T-cell (primary cell): ENCODE data around the gene DPYD. TPM values are rescaled to one million over a fixed set of nuclear protein-coding genes. Genes with fewer than 3 reads are reported as not detected.

ENCODE experiments used
- ATAC-seq, 4 experiments: fragments of 200-7000 bp in 3 of 4; fragments of 150-1000 bp in 1 of 4; cut with Tn5 transposase; replicated peaks in 1 of 4; 1 replicate in 3 of 4; 2 replicates in 1 of 4; pipeline ENCODE4 v1.10.0; 2021; ENCODE audit warnings: moderate library complexity in 3 of 4, mild to moderate bottlenecking in 2 of 4, moderate number of reproducible peaks in 1 of 4
- CTCF ChIA-PET, 2 donors: fragments of 300-600 bp; sonication (Branson Sonifier 250); formaldehyde crosslinking; loops; one replicate each; lab custom pipeline; 2022; ENCODE audit warnings: antibody characterized with exemption in 2 of 2; lab: Charles Lee
- POLR2A ChIA-PET, 2 donors: fragments of 300-600 bp; sonication (Branson Sonifier 250); formaldehyde crosslinking; loops; one replicate each; lab custom pipeline; 2022; ENCODE audit warnings: antibody characterized with exemption in 2 of 2; lab: Charles Lee
- DNase-seq, 35 experiments: peaks; one replicate each; pipeline versions ENCODE4 v3.0.0 to v3.0.0-alpha.2; 2013 to 2023
- H3K27ac ChIP-seq: one replicate; pipeline ENCODE4 v1.5.1; 2013; ENCODE audit warnings: low read length
- H3K27me3 ChIP-seq, 2 experiments: replicated peaks in 1 of 2; 1 replicate in 1 of 2; 2 replicates in 1 of 2; pipeline versions ENCODE4 v1.6.1 to v1.7.0; 2013; ENCODE audit warnings: low read length in 1 of 2, mixed read lengths in 1 of 2; ENCODE audit not compliant: control insufficient read depth in 2 of 2, insufficient read depth in 2 of 2; ENCODE audit errors: extremely low read depth in 1 of 2
- H3K36me3 ChIP-seq, 2 donors: 1 replicate in 1 of 2; 2 replicates in 1 of 2; pipeline versions ENCODE4 v1.6.1 to v1.7.0; 2013; ENCODE audit warnings: low read length in 1 of 2; ENCODE audit not compliant: control insufficient read depth in 2 of 2, insufficient read depth in 1 of 2; ENCODE audit errors: extremely low read depth in 1 of 2
- H3K4me1 ChIP-seq, 2 experiments: 1 replicate in 1 of 2; 2 replicates in 1 of 2; pipeline versions ENCODE4 v1.6.1 to v1.7.0; 2013; ENCODE audit warnings: low read length in 2 of 2, mixed read lengths in 1 of 2; ENCODE audit not compliant: insufficient read depth in 2 of 2, control insufficient read depth in 1 of 2; ENCODE audit errors: extremely low read depth in 1 of 2
- H3K4me3 ChIP-seq, 2 donors: 1 replicate in 1 of 2; 2 replicates in 1 of 2; pipeline versions ENCODE4 v1.5.1 to v1.7.0; 2013; ENCODE audit warnings: mild to moderate bottlenecking in 2 of 2, low read length in 1 of 2, moderate library complexity in 1 of 2; ENCODE audit not compliant: control insufficient read depth in 1 of 2; ENCODE audit errors: extremely low read depth in 1 of 2
- H3K9me3 ChIP-seq: 2 replicates; pipeline ENCODE4 v1.7.0; 2013
- H3K27ac Mint-ChIP-seq, 2 donors: one replicate each; pipeline ENCODE4 v1.8.0; 2020 to 2021; ENCODE audit warnings: mild to moderate bottlenecking in 2 of 2, mixed read lengths in 2 of 2
- H3K27me3 Mint-ChIP-seq, 2 donors: one replicate each; pipeline ENCODE4 v1.8.0; 2021 to 2022; ENCODE audit warnings: mixed read lengths in 2 of 2
- H3K36me3 Mint-ChIP-seq: one replicate; pipeline ENCODE4 v1.8.0; 2021; ENCODE audit warnings: mixed read lengths
- H3K4me1 Mint-ChIP-seq, 3 donors: one replicate each; pipeline ENCODE4 v1.8.0; 2020 to 2022; ENCODE audit warnings: mixed read lengths in 3 of 3, mild to moderate bottlenecking in 1 of 3
- H3K4me3 Mint-ChIP-seq, 3 donors: one replicate each; pipeline ENCODE4 v1.8.0; 2020 to 2022; ENCODE audit warnings: mild to moderate bottlenecking in 3 of 3, mixed read lengths in 3 of 3, moderate library complexity in 3 of 3
- H3K9me3 Mint-ChIP-seq, 3 donors: one replicate each; pipeline ENCODE4 v1.8.0; 2020 to 2022; ENCODE audit warnings: mixed read lengths in 3 of 3
- WGBS: methylation state at CpG from one replicate; pipeline ENCODE4 v1.1.5; 2013; ENCODE audit warnings: missing lambda C conversion rate; ENCODE audit not compliant: insufficient coverage; 5-methylcytosine and 5-hydroxymethylcytosine counted together
- total RNA-seq, 35 experiments: library from RNA in 6 of 35; stranded (reverse) in 6 of 35; fragments of 120-200 nt in 1 of 35; gene quantifications; one replicate each; pipeline versions ENCODE4 v1.2.1 to v1.2.4 and lab custom pipeline; 2013 to 2026

Gene DPYD
- total RNA-seq, 5 donors from 2014 or later (not counting 1 experiment from before 2014, with no cell fraction given) = 39.1 to 74.1 (median 47.8) TPM

- Histone ChIP-seq H3K4me3 (no peak overlapping the region), H3K4me1 (no peaks in the 10 kb centered on the region), H3K27me3 (no peaks in the 10 kb centered on the region), H3K36me3 (peaks cover 0 to 9% of the 10 kb centered on the region in 2 donors), H3K9me3 (no peaks in the 10 kb centered on the region), H3K27ac (no peak overlapping the region)
- Mint-ChIP-seq H3K36me3 (peaks cover 54% of the 10 kb centered on the region), H3K9me3 (peaks cover 0 to 9% (median 5%) of the 10 kb centered on the region in 3 donors), H3K27ac (no peak overlapping the region), H3K4me3 (no peak overlapping the region), H3K27me3 (no peaks in the 10 kb centered on the region), H3K4me1 (peaks cover 0 to 4% (median 0%) of the 10 kb centered on the region in 3 donors)
- no CpG with 5 or more reads among the region's 2 CpGs for WGBS
- POLR2A ChIA-PET = no interaction called here
- ATAC-seq (no peak), DNase-seq (no peak)
- CTCF ChIA-PET = no interaction called here
These were observed 199.6 kb downstream of the DPYD start for GRCh38 chr1:97721221-97721620.

GRCh38 chr1:97712980-97713379 is 207.9 kb downstream of the DPYD start:
- DNase-seq = no peak
- H3K9me3 ChIP-seq = no peaks in the 10 kb centered on the region
- H3K36me3 ChIP-seq = peaks cover 0 to 3% of the 10 kb centered on the region in 2 donors
- H3K4me1 ChIP-seq = no peaks in the 10 kb centered on the region
- Mint-ChIP-seq H3K9me3 (peaks cover 0 to 6% (median 0%) of the 10 kb centered on the region in 3 donors), H3K27ac (no peak overlapping the region), H3K4me1 (no peaks in the 10 kb centered on the region), H3K4me3 (no peak overlapping the region), H3K36me3 (peaks cover 40% of the 10 kb centered on the region), H3K27me3 (no peaks in the 10 kb centered on the region)
- no peak overlapping the region for H3K27ac ChIP-seq
- H3K4me3 ChIP-seq = no peak overlapping the region
- H3K27me3 ChIP-seq = no peaks in the 10 kb centered on the region
- ATAC-seq = no peak
- ChIA-PET CTCF (no interaction called here), POLR2A (no interaction called here)
- WGBS = no CpG with 5 or more reads among the region's 5 CpGs

GRCh38 chr1:97711858-97712257 is 209.0 kb downstream of the DPYD start:
- Mint-ChIP-seq H3K9me3 (peaks cover 0 to 14% (median 0%) of the 10 kb centered on the region in 3 donors), H3K4me3 (no peak overlapping the region)
- CTCF ChIA-PET = no interaction called here

GRCh38 chr1:97693601-97694000 is 227.2 kb downstream of the DPYD start:
- H3K4me1 ChIP-seq = no peaks in the 10 kb centered on the region
- no peaks in the 10 kb centered on the region for H3K27me3 ChIP-seq
- DNase-seq (no peak), ATAC-seq (no peak)
- H3K27me3 Mint-ChIP-seq = no peaks in the 10 kb centered on the region
- H3K4me3 ChIP-seq = no peak overlapping the region
- POLR2A ChIA-PET = no interaction called here
- H3K9me3 Mint-ChIP-seq = no peaks in the 10 kb centered on the region
- no peaks in the 10 kb centered on the region for H3K4me1 Mint-ChIP-seq
- CTCF ChIA-PET = interaction anchor here (0.6 to 0.7 kb wide), 2 partner anchors 90 to 602 kb away, joined by 3 to 5 read pairs; no protein-coding TSS in a partner anchor
- no peak overlapping the region for H3K27ac Mint-ChIP-seq
- no peaks in the 10 kb centered on the region for H3K36me3 ChIP-seq
- H3K36me3 Mint-ChIP-seq = peaks cover 42% of the 10 kb centered on the region
- no peak overlapping the region for H3K27ac ChIP-seq
- H3K4me3 Mint-ChIP-seq = no peak overlapping the region
- H3K9me3 ChIP-seq = no peaks in the 10 kb centered on the region
- WGBS = no CpG with 5 or more reads among the region's 1 CpG

More at GRCh38 chr1:97711858-97712257, 209.0 kb downstream of the DPYD start:
- Histone ChIP-seq H3K36me3 (peaks cover 0 to 3% of the 10 kb centered on the region in 2 donors), H3K4me3 (no peak overlapping the region), H3K27me3 (no peaks in the 10 kb centered on the region), H3K27ac (no peak overlapping the region), H3K4me1 (no peaks in the 10 kb centered on the region), H3K9me3 (no peaks in the 10 kb centered on the region)
- H3K4me1 Mint-ChIP-seq = no peaks in the 10 kb centered on the region
- ATAC-seq (no peak), DNase-seq (no peak)
- H3K27me3 Mint-ChIP-seq = no peaks in the 10 kb centered on the region
- POLR2A ChIA-PET = no interaction called here
- H3K27ac Mint-ChIP-seq = no peak overlapping the region
- H3K36me3 Mint-ChIP-seq = peaks cover 40% of the 10 kb centered on the region
- no CpG with 5 or more reads among the region's 1 CpG for WGBS

- Mint-ChIP-seq H3K27me3 (no peaks in the 10 kb centered on the region), H3K9me3 (peaks cover 0 to 3% (median 0%) of the 10 kb centered on the region in 3 donors), H3K4me3 (no peak overlapping the region), H3K27ac (no peak overlapping the region), H3K4me1 (no peaks in the 10 kb centered on the region), H3K36me3 (peaks cover 54% of the 10 kb centered on the region)
- Histone ChIP-seq H3K36me3 (peaks cover 0 to 3% of the 10 kb centered on the region in 2 donors), H3K4me1 (no peaks in the 10 kb centered on the region), H3K4me3 (no peak overlapping the region), H3K27ac (no peak overlapping the region), H3K9me3 (no peaks in the 10 kb centered on the region), H3K27me3 (no peaks in the 10 kb centered on the region)
- ChIA-PET POLR2A (no interaction called here), CTCF (no interaction called here)
- ATAC-seq (no peak), DNase-seq (no peak)
These were observed 229.5 kb downstream of the DPYD start for GRCh38 chr1:97691325-97691724.

- POLR2A ChIA-PET = no interaction called here
- no peak overlapping the region for H3K4me3 ChIP-seq
- H3K9me3 ChIP-seq = no peaks in the 10 kb centered on the region
- CTCF ChIA-PET = no interaction called here
- WGBS = no CpG with 5 or more reads among the region's 2 CpGs
- H3K27me3 ChIP-seq = no peaks in the 10 kb centered on the region
- Mint-ChIP-seq H3K9me3 (peaks cover 0 to 3% (median 0%) of the 10 kb centered on the region in 3 donors), H3K27ac (no peak overlapping the region), H3K36me3 (peaks cover 63% of the 10 kb centered on the region), H3K27me3 (no peaks in the 10 kb centered on the region), H3K4me3 (no peak overlapping the region), H3K4me1 (peaks cover 0 to 11% (median 0%) of the 10 kb centered on the region in 3 donors)
- H3K27ac ChIP-seq = no peak overlapping the region
- no peaks in the 10 kb centered on the region for H3K4me1 ChIP-seq
- H3K36me3 ChIP-seq = peaks cover 0 to 5% of the 10 kb centered on the region in 2 donors
- no peak for ATAC-seq
- no peak for DNase-seq
These were observed 235.5 kb downstream of the DPYD start for GRCh38 chr1:97685360-97685759.

- peaks cover 72% of the 10 kb centered on the region for H3K36me3 Mint-ChIP-seq
- peaks cover 0 to 25% of the 10 kb centered on the region in 2 donors for H3K36me3 ChIP-seq
These were observed 239.9 kb downstream of the DPYD start for GRCh38 chr1:97680894-97681293.

More at GRCh38 chr1:97680894-97681293, 239.9 kb downstream of the DPYD start:
- ATAC-seq (no peak), DNase-seq (no peak)
- H3K27me3 ChIP-seq = no peaks in the 10 kb centered on the region
- no peak overlapping the region for H3K4me3 ChIP-seq
- POLR2A ChIA-PET = interaction anchor here in 1 of 2 donors (0.6 kb wide), 1 partner anchor 18 kb away, joined by 3 read pairs; no protein-coding TSS in a partner anchor
- no peaks in the 10 kb centered on the region for H3K9me3 ChIP-seq
- no peaks in the 10 kb centered on the region for H3K4me1 ChIP-seq
- H3K27ac ChIP-seq = no peak overlapping the region
- CTCF ChIA-PET = no interaction called here
- Mint-ChIP-seq H3K9me3 (no peaks in the 10 kb centered on the region), H3K27ac (no peak overlapping the region), H3K27me3 (no peaks in the 10 kb centered on the region), H3K4me3 (no peak overlapping the region), H3K4me1 (peaks cover 0 to 7% (median 0%) of the 10 kb centered on the region in 3 donors)
